ENCODE measurements around the gene TTC19.

The TTC19 gene

DNA sequence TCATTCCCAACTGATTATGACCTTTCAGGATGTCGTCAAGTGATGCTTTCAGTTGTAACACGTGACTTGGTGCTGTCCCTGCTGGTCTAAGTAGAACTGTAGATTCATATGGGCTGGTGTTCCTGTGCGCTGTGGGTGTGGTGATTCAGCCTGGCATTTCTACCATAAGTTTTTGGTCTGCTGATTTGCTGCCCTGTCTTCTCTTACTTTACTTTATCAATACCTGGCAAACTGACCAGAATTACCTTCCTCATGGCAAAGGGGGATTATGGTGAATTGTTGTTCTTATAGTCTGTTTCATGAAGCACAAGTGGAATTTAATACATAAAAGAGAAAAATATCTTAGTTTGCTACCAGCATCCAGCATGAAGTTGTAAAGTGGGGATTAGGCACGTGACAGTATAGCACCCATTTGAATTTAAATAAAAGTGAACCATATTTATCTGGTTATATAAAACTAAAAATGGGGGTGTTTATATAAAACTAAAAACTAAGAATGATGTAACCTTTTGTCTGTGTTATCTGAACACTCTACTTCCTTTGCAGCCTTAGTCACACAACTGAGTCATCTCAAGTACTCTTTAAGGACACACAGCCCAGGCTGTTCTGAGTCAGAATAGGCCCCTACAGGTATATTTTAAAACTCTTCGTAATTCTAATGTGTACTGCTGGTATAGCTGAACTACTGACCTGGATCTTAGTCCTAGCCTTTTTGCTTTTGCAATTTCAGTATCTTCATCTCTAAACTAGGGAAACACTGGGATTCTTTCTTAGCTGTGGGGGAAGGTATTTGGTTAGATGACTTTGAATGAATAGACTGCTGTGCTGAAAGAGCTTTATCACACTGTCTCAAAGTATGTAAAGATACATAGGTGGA is 28.3 kb downstream of the TTC19 start:
- TF ChIP-seq, protein P1, sequence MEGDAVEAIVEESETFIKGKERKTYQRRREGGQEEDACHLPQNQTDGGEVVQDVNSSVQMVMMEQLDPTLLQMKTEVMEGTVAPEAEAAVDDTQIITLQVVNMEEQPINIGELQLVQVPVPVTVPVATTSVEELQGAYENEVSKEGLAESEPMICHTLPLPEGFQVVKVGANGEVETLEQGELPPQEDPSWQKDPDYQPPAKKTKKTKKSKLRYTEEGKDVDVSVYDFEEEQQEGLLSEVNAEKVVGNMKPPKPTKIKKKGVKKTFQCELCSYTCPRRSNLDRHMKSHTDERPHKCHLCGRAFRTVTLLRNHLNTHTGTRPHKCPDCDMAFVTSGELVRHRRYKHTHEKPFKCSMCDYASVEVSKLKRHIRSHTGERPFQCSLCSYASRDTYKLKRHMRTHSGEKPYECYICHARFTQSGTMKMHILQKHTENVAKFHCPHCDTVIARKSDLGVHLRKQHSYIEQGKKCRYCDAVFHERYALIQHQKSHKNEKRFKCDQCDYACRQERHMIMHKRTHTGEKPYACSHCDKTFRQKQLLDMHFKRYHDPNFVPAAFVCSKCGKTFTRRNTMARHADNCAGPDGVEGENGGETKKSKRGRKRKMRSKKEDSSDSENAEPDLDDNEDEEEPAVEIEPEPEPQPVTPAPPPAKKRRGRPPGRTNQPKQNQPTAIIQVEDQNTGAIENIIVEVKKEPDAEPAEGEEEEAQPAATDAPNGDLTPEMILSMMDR (IDR thresholded peaks at IDR 0.05): no peak
- no peak for DNase-seq (ENCODE audit: low spot score)
- Histone ChIP-seq H3K27ac (peak overlapping the region; percentile 37 to 55), H3K4me3 (no peak overlapping the region)

DNA sequence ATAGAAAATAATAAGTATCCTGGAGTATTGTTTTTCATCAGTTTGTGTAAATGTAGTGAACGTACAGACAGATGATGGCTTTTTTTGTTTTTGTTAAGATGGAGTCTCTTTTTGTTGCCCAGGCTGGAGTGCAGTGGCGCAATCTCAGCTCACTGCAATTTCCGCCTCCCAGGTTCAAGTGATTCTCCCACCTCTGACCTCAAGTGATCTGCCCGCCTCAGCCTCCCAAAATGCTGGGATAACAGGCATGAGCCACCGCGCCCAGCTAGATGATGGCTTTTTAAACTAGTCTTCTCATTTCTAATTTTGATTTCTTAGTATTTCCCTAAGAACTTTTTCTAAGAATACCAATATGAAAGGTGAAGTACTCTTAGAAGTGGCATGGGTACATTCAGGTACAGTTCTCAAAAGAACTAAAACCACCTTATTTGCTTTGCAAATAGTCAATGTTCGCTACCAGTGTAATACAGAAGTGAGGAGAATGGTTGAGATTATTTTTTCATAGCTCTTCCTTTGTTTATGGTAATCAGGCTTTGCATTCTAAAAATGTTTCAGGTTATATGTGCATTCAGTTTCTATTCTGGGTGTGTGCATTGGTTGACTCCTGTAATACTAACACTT is 34.2 kb downstream of the TTC19 start:
- no peak overlapping the region for H3K27ac ChIP-seq
- TF ChIP-seq, protein P1 (IDR thresholded peaks at IDR 0.05): no peak
- H3K4me3 ChIP-seq: no peak overlapping the region
- DNase-seq (ENCODE audit: low spot score): no peak

DNA sequence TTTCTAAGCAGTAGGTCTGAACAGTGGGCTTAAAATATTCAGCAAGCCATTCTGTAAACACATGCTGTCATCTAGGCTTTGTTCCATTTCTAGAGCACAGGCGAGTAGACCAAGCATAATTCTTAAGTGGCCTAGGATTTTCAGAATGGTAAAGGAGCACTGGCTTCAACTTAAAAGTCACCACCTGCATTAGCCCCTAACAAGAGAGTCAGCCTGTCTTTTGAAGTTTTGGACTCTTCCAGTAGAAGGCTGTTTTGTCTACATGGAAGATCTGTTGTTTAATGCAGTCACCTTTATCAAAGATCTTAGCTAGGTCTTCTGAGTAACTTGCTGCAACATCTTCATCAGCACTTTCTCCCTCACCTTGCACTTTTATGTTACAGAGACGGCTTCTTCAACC is 36.6 kb downstream of the TTC19 start:
- TF ChIP-seq, protein P1 (IDR thresholded peaks at IDR 0.05): no peak
- DNase-seq (ENCODE audit: low spot score): no peak
- Histone ChIP-seq H3K4me3 (no peak overlapping the region), H3K27ac (no peak overlapping the region)

DNA sequence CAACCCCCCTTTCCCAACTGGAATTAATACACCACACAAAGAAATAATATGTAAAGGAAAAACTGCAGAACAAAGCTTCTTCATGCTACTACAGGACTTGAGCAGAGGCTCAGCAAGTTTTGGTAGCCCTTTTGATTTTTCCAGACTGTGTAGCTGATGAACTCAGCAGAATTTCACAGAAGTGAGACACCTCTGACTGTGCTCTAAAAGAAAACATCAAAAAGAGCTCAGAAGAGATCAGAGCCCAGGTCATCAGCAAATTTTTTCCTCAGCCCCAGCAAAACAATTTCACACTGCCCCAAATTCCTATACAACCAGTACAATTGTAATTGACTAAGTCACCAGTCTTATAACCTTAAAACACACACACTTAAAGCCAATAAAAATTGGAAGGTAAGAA is 38.0 kb downstream of the TTC19 start:
- Histone ChIP-seq H3K4me3 (no peak overlapping the region), H3K27ac (no peak overlapping the region)
- no peak for DNase-seq (ENCODE audit: low spot score)
- TF ChIP-seq, protein P1 (IDR thresholded peaks at IDR 0.05): no peak

DNA sequence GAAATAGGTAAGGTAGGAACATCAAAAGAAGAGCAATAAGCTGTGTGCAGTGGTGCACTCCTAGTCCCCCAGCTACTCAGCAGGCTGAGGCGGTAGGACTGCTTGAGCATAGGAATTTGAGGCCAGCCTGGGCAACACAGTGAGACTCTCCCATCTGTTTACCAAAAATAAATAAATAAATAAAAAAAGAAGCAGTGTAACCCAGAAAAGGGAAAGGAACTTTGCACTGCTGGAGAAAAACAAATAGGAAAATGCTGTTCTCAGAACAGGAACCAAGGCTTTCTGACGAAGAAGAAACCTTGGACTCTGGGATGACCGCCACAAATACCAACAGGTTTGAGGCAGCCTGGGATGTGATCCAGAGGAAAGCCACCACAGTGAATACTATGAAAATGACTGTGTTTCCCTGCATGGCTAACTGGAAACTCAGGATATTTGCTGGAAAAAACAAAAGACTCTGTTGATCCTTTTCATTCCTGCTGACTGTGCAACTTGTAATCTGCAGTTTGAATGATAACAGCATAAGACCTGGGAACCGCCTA is 41.2 kb downstream of the TTC19 start:
- Histone ChIP-seq H3K27ac (no peak overlapping the region), H3K4me3 (no peak overlapping the region)
- TF ChIP-seq, protein P1 (IDR thresholded peaks at IDR 0.05): no peak
- no peak for DNase-seq (ENCODE audit: low spot score)

DNA sequence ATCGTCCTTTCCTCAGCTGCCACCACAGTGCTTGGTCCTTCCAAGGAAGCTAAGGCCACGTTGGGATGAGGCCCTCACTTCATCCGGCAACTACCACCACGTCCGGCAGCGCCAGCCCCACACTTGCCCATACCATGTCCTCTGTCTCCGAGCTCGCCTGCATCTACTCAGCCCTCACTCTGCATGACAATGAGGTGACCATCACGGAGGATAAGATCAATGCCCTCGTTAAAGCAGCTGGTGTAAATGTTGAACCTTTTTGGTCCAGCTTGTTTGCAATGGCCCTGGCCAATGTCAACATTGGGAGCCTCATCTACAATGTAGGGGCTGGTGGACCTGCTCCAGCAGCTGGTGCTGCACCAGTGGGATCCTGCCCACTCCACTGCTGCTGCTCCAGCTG is 44.9 kb downstream of the TTC19 start:
- TF ChIP-seq, protein P1 (IDR thresholded peaks at IDR 0.05): no peak
- DNase-seq (ENCODE audit: low spot score): no peak
- H3K4me3 ChIP-seq: no peak overlapping the region
- H3K27ac ChIP-seq: no peak overlapping the region
